ENCODE measurements around the gene ALX3.

DNA sequence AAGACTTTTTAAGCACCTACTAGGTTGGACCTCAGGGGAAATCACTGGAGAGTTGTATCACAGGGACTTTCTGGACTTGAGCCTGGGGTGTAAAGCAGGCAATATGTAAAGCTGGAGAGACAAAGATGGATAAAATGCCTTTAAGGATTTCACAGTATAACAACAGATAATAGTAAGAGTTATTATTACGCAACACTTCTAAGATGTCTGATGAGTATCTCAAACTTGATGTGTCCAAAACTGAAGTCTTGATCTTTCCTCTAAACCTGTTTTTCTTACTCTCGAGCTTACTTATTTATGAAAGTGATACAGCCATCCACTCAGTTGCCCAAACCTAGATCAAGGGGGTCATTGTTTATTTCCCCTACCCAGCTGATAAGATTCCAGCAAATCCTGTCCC, 38.1 kb downstream of the ALX3 start:
- TF ChIP-seq, protein P1, sequence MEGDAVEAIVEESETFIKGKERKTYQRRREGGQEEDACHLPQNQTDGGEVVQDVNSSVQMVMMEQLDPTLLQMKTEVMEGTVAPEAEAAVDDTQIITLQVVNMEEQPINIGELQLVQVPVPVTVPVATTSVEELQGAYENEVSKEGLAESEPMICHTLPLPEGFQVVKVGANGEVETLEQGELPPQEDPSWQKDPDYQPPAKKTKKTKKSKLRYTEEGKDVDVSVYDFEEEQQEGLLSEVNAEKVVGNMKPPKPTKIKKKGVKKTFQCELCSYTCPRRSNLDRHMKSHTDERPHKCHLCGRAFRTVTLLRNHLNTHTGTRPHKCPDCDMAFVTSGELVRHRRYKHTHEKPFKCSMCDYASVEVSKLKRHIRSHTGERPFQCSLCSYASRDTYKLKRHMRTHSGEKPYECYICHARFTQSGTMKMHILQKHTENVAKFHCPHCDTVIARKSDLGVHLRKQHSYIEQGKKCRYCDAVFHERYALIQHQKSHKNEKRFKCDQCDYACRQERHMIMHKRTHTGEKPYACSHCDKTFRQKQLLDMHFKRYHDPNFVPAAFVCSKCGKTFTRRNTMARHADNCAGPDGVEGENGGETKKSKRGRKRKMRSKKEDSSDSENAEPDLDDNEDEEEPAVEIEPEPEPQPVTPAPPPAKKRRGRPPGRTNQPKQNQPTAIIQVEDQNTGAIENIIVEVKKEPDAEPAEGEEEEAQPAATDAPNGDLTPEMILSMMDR (tag by site-specific recombination; IDR thresholded peaks at IDR 0.05): no peak
- TF ChIP-seq ZNF529 (tag by site-specific recombination; IDR thresholded peaks at IDR 0.05; ENCODE audit: insufficient replicate concordance): no peak
- TF ChIP-seq, protein P2, sequence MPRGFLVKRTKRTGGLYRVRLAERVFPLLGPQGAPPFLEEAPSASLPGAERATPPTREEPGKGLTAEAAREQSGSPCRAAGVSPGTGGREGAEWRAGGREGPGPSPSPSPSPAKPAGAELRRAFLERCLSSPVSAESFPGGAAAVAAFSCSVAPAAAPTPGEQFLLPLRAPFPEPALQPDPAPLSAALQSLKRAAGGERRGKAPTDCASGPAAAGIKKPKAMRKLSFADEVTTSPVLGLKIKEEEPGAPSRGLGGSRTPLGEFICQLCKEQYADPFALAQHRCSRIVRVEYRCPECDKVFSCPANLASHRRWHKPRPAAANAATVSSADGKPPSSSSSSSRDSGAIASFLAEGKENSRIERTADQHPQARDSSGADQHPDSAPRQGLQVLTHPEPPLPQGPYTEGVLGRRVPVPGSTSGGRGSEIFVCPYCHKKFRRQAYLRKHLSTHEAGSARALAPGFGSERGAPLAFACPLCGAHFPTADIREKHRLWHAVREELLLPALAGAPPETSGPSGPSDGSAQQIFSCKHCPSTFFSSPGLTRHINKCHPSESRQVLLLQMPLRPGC (tag by site-specific recombination; IDR thresholded peaks at IDR 0.05): no peak
